Ishikawa (cell line): Measurements from ENCODE around the gene NR2F1-AS1.

Experiments used
- EGR1 ChIP-seq: IDR thresholded peaks from 2 replicates; pipeline ENCODE4 v1.6.1; 2012
- NFIC ChIP-seq: IDR thresholded peaks from 2 replicates; pipeline ENCODE4 v1.6.1; 2012
- TAF1 ChIP-seq: IDR thresholded peaks from 2 replicates; pipeline ENCODE4 v1.6.1; 2012; ENCODE audit warnings: low read depth, mild to moderate bottlenecking
- ZBTB7A ChIP-seq: IDR thresholded peaks from 2 replicates; pipeline ENCODE4 v1.6.1; 2012; ENCODE audit warnings: low read depth

DNA sequence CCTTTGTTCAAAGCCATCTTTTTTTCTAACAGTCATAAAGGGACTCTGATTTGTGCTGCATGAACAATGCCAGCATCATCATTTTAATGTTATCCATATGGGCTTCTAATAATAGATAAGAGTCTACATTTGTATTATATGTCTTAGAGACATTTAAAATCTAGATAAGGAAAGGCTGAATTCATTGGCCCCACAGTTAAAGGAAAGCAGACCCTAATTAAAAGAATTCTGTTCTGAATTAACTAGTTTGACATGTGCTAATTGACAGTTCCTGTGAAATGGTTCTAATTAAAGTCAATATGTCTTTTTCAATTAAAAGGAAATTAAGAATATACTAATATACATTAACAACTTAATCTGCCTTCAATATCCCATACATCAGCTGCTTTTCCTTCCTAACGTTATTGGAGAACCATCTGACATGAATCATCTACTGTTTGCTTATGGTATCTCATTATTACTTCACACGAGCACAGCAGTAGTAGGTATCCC, 104.7 kb downstream of the NR2F1-AS1 start:
- TF ChIP-seq NFIC (no peak), EGR1 (no peak), TAF1 (no peak), ZBTB7A (no peak)
